AG04450 (cell line): ENCODE results near the gene PTPRE. TPM values are rescaled to one million over a fixed set of nuclear protein-coding genes. Genes with fewer than 3 reads are reported as not detected.

Source experiments
- CTCF ChIA-PET: fragments of 300-600, 350-600 bp; formaldehyde crosslinking; extraction: SDS; loops from one replicate; lab custom pipeline; 2022; ENCODE audit warnings: antibody characterized with exemption, inconsistent platforms; lab: Charles Lee
- POLR2A ChIA-PET: fragments of 350-600 bp; formaldehyde crosslinking; extraction: SDS; loops from one replicate; lab custom pipeline; 2021; ENCODE audit warnings: antibody characterized with exemption, inconsistent platforms; lab: Yijun Ruan, JAX
- DNase-seq: peaks from one replicate; pipeline ENCODE4 v3.0.0-alpha.2; 2011; ENCODE audit warnings: low read depth, low spot score
- H3K27ac ChIP-seq: one replicate; pipeline ENCODE4 v1.5.1; 2012; ENCODE audit warnings: low read depth, low read length, control low read depth
- H3K27me3 ChIP-seq: one replicate; pipeline ENCODE4 v1.6.0; 2012; ENCODE audit warnings: low read length; ENCODE audit not compliant: control insufficient read depth, insufficient read depth
- H3K4me3 ChIP-seq: 2 replicates; pipeline ENCODE4 v1.5.1; 2011; ENCODE audit warnings: mild to moderate bottlenecking, low read depth, low read length, control low read depth
- H3K9me3 ChIP-seq: 2 replicates; pipeline ENCODE4 v1.5.1; 2012; ENCODE audit warnings: low read length; ENCODE audit not compliant: control insufficient read depth, insufficient read depth
- CTCF ChIP-seq: IDR thresholded peaks from 2 replicates; pipeline ENCODE4 v1.5.1; 2011; ENCODE audit warnings: low read depth, low read length, control low read depth, inconsistent platforms
- polyA plus RNA-seq: library from polyadenylated mRNA; depleted of rRNA; stranded (reverse); fragments of >200 nt; gene quantifications from 2 replicates; pipeline ENCODE4 v1.2.3, GENCODE V29; 2011

Gene PTPRE
- polyA plus RNA-seq, 1 experiment: 0.38 TPM

- DNase-seq: no peak
- Histone ChIP-seq H3K9me3 (no peaks in the 10 kb centered on the region), H3K4me3 (no peak overlapping the region), H3K27ac (no peak overlapping the region), H3K27me3 (no peaks in the 10 kb centered on the region)
- no peak for TF ChIP-seq CTCF
- POLR2A ChIA-PET: no interaction called here
- CTCF ChIA-PET: no interaction called here
Measured at GRCh38 chr10:127995939-127996338, 89.0 kb downstream of the PTPRE start.

GRCh38 chr10:127996586-127996985 lies 89.7 kb downstream of the PTPRE start:
- POLR2A ChIA-PET: no interaction called here
- Histone ChIP-seq H3K27ac (no peak overlapping the region), H3K27me3 (no peaks in the 10 kb centered on the region), H3K9me3 (no peaks in the 10 kb centered on the region), H3K4me3 (no peak overlapping the region)
- TF ChIP-seq CTCF: no peak
- CTCF ChIA-PET: no interaction called here
- DNase-seq: no peak

- no peaks in the 10 kb centered on the region for H3K27me3 ChIP-seq
- no peak overlapping the region for H3K4me3 ChIP-seq
- H3K27ac ChIP-seq: no peak overlapping the region
- POLR2A ChIA-PET: no interaction called here
- TF ChIP-seq CTCF: no peak
- no peaks in the 10 kb centered on the region for H3K9me3 ChIP-seq
- CTCF ChIA-PET: no interaction called here
- DNase-seq: no peak
Measured at GRCh38 chr10:127997271-127997670, 90.4 kb downstream of the PTPRE start.

- POLR2A ChIA-PET: no interaction called here
- no peak for TF ChIP-seq CTCF
- CTCF ChIA-PET: no interaction called here
- DNase-seq: no peak
- no peak overlapping the region for H3K27ac ChIP-seq
- no peaks in the 10 kb centered on the region for H3K9me3 ChIP-seq
- no peak overlapping the region for H3K4me3 ChIP-seq
- H3K27me3 ChIP-seq: no peaks in the 10 kb centered on the region
Measured at GRCh38 chr10:127997937-127998336, 91.0 kb downstream of the PTPRE start.

- TF ChIP-seq CTCF: no peak
- Histone ChIP-seq H3K9me3 (no peaks in the 10 kb centered on the region), H3K27me3 (no peaks in the 10 kb centered on the region), H3K27ac (no peak overlapping the region), H3K4me3 (no peak overlapping the region)
- POLR2A ChIA-PET: no interaction called here
- CTCF ChIA-PET: interaction anchor here (1.0 kb wide), 1 partner anchor 12 kb away, joined by 15 read pairs; no protein-coding TSS in a partner anchor
- no peak for DNase-seq
Measured at GRCh38 chr10:127998501-127999144, 91.7 kb downstream of the PTPRE start.
